ENCODE data around the gene IL22RA1. TPM values are rescaled to one million over a fixed set of nuclear protein-coding genes. Genes with fewer than 3 reads are reported as not detected.

The IL22RA1 gene
- total and polyA plus RNA-seq, 7 donors, result 0.08 to 0.26 (median 0.16) TPM; not detected in 3

DNA sequence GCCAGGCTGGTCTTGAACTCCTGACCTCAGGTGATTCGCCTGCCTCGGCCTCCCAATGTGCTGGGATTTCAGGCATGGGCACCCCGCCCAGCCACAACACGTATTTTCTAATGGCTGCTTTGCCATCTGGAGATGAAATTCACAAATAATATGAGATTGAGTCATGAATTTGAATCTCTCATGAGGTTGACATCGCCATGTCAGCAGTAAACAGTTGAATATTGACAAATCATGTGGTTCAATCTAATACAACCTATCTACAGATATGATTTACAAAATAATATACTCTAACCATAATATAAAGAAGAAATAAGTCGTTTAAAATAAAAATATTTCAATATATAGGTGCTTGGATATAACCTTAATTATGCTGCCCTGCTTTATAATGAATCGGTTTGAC is 73.1 kb downstream of the IL22RA1 start:
- H3K9me3 ChIP-seq, result no peaks in the 10 kb centered on the region
- H3K4me3 ChIP-seq, result no peak overlapping the region
- peaks cover 2 to 73% of the 10 kb centered on the region in 2 donors for H3K36me3 ChIP-seq (ENCODE audit: insufficient read depth in 1 of 2, low read depth in 1 of 2)
- intact Hi-C loops (cut with DNase I), result loop anchor here (5.0 kb wide), 2 partner anchors 42 to 322 kb away; partner anchors contain the start of gene MYOM3 (in 1 of the 2)
- WGBS, 3 donors, result 63 to 69% (median 67%) methylated on average over 7 of the region's 7 CpGs
- H3K4me1 ChIP-seq, result no peaks in the 10 kb centered on the region
- TF ChIP-seq CTCF (IDR thresholded peaks at IDR 0.05), result no peak
- H3K27ac ChIP-seq, result no peak overlapping the region
- ATAC-seq (no peak), DNase-seq (no peak)
- H3K27me3 ChIP-seq (ENCODE audit: insufficient read depth in 3 of 3, low read length in 2 of 3), result no peaks in the 10 kb centered on the region

Other genes starting within 250 kb of the IL22RA1 start
- gene CNR2, start 229.8 kb downstream of the IL22RA1 start, total RNA-seq, result under 1 TPM in 1 of 4 donors, not detected in 3; 0.08 TPM
- gene CNR2, start 229.8 kb downstream of the IL22RA1 start, polyA plus RNA-seq, result under 1 TPM in 2 of 3 donors, not detected in 1; 0.01 to 0.13 TPM
- 10 to 100 TPM; 56.7 to 63.1 (median 60.0) TPM for gene PNRC2, start 183.3 kb downstream of the IL22RA1 start, total RNA-seq
- gene PNRC2, start 183.3 kb downstream of the IL22RA1 start, polyA plus RNA-seq, result 100 to 1,000 TPM in 1 of 3 donors, 10 to 100 TPM in 2; 39.5 to 179 (median 74.0) TPM
- gene SRSF10, start 162.8 kb downstream of the IL22RA1 start, total RNA-seq, result 10 to 100 TPM; 29.5 to 54.0 (median 46.7) TPM
- gene SRSF10, start 162.8 kb downstream of the IL22RA1 start, polyA plus RNA-seq, result 10 to 100 TPM; 28.8 to 56.6 (median 42.0) TPM
- 100 to 1,000 TPM; 130 to 505 (median 308) TPM for gene MYOM3, start 31.0 kb downstream of the IL22RA1 start, total RNA-seq
- 100 to 1,000 TPM in 2 of 3 donors, 10 to 100 TPM in 1; 86.7 to 152 (median 122) TPM for gene MYOM3, start 31.0 kb downstream of the IL22RA1 start, polyA plus RNA-seq
- 1 to 10 TPM; 1.1 to 3.9 (median 2.1) TPM for gene IFNLR1, start 44.1 kb upstream of the IL22RA1 start, total RNA-seq
- gene IFNLR1, start 44.1 kb upstream of the IL22RA1 start, polyA plus RNA-seq, result 1 to 10 TPM in 2 of 3 donors, under 1 TPM in 1; 0.05 to 2.0 (median 1.9) TPM
- under 1 TPM in 1 of 4 donors, not detected in 3; 0.30 TPM for gene GRHL3, start 176.2 kb upstream of the IL22RA1 start, total RNA-seq
- under 1 TPM in 1 of 3 donors, not detected in 2; 0.08 TPM for gene GRHL3, start 176.2 kb upstream of the IL22RA1 start, polyA plus RNA-seq